Activated CD8-positive, alpha-beta T cell treated with anti-CD3 and anti-CD28 coated beads for 36 hours (primary cell): Measurements from ENCODE around the gene CT47C1. TPM values are rescaled to one million over a fixed set of nuclear protein-coding genes. Genes with fewer than 3 reads are reported as not detected.

Experiments used
- ATAC-seq: fragments of 200-7000 bp; cut with Tn5 transposase; one replicate; pipeline ENCODE4 v1.10.0; 2021; ENCODE audit warnings: mild to moderate bottlenecking, moderate library complexity
- CTCF ChIA-PET: fragments of 350-600 bp; sonication (Branson Sonifier 250); formaldehyde crosslinking; loops from one replicate; lab custom pipeline; 2021; ENCODE audit warnings: antibody characterized with exemption; lab: Charles Lee
- POLR2A ChIA-PET: fragments of 350-600 bp; sonication (Branson Sonifier 250); formaldehyde crosslinking; loops from one replicate; lab custom pipeline; 2021; ENCODE audit warnings: antibody characterized with exemption; lab: Charles Lee
- DNase-seq: peaks from one replicate; pipeline ENCODE4 v3.0.0-alpha.2; 2020
- H3K27ac Mint-ChIP-seq: one replicate; pipeline ENCODE4 v1.8.0; 2021; ENCODE audit warnings: mild to moderate bottlenecking, mixed read lengths
- H3K27me3 Mint-ChIP-seq: one replicate; pipeline ENCODE4 v1.8.0; 2021; ENCODE audit warnings: mixed read lengths
- H3K36me3 Mint-ChIP-seq: one replicate; pipeline ENCODE4 v1.8.0; 2021; ENCODE audit warnings: low read depth, mixed read lengths
- H3K4me1 Mint-ChIP-seq: one replicate; pipeline ENCODE4 v1.8.0; 2021; ENCODE audit warnings: low read depth, mixed read lengths
- H3K4me3 Mint-ChIP-seq: one replicate; pipeline ENCODE4 v1.8.0; 2021; ENCODE audit warnings: mild to moderate bottlenecking, moderate library complexity, mixed read lengths
- H3K9me3 Mint-ChIP-seq: one replicate; pipeline ENCODE4 v1.8.0; 2021; ENCODE audit warnings: mixed read lengths
- intact Hi-C: fragments of 100-400 bp; cut with micrococcal nuclease; formaldehyde crosslinking; loops from one replicate; pipeline ENCODE4 v1.10.0; 2022
- total RNA-seq, 2 experiments: library from RNA; stranded (reverse); gene quantifications; one replicate each; pipeline ENCODE4 v1.2.3, GENCODE V29; 2021
- TF ChIP-seq, protein P1 (sequence below): fragments of 200-600 bp; IDR thresholded peaks from one replicate; pipeline ENCODE4 v1.8.0; 2022; ENCODE audit warnings: antibody characterized with exemption, mild to moderate bottlenecking

The CT47C1 gene
- total RNA-seq, 2 experiments from 2014 or later, result not detected

DNA sequence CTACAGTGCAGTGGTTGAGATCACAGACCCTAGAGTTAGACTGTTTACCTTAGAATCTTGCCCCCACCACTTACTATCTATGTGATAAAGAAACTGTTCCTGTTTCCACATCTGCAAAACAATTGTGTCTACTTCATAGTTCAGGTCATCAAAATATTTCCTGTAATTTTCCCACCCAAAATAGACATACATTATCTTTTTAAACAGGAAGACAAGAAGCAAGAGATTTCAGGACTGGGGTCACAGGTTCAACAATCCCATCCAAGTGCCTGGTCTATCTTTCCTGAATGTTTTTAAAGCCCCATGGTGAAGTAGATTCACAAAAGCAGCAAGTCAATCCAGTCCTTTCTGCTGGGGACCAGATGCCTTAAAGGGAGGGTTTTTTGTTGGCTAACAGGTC is 41.8 kb upstream of the CT47C1 start:
- ATAC-seq (no peak), DNase-seq (no peak)
- intact Hi-C loops, result no loop called here
- Mint-ChIP-seq H3K4me3 (no peak overlapping the region), H3K27me3 (no peaks in the 10 kb centered on the region), H3K4me1 (no peaks in the 10 kb centered on the region), H3K36me3 (no peaks in the 10 kb centered on the region), H3K27ac (no peak overlapping the region), H3K9me3 (peaks cover 8% of the 10 kb centered on the region)
- CTCF ChIA-PET, result no interaction called here
- POLR2A ChIA-PET, result no interaction called here
- TF ChIP-seq, protein P1, sequence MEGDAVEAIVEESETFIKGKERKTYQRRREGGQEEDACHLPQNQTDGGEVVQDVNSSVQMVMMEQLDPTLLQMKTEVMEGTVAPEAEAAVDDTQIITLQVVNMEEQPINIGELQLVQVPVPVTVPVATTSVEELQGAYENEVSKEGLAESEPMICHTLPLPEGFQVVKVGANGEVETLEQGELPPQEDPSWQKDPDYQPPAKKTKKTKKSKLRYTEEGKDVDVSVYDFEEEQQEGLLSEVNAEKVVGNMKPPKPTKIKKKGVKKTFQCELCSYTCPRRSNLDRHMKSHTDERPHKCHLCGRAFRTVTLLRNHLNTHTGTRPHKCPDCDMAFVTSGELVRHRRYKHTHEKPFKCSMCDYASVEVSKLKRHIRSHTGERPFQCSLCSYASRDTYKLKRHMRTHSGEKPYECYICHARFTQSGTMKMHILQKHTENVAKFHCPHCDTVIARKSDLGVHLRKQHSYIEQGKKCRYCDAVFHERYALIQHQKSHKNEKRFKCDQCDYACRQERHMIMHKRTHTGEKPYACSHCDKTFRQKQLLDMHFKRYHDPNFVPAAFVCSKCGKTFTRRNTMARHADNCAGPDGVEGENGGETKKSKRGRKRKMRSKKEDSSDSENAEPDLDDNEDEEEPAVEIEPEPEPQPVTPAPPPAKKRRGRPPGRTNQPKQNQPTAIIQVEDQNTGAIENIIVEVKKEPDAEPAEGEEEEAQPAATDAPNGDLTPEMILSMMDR, result no peak

GRCh38 chrX:119036107-119037029 is 36.4 kb upstream of the CT47C1 start:
- Mint-ChIP-seq H3K4me1 (no peaks in the 10 kb centered on the region), H3K9me3 (peaks cover 8% of the 10 kb centered on the region), H3K27ac (no peak overlapping the region), H3K27me3 (no peaks in the 10 kb centered on the region), H3K36me3 (no peaks in the 10 kb centered on the region), H3K4me3 (no peak overlapping the region)
- POLR2A ChIA-PET, result no interaction called here
- DNase-seq (no peak), ATAC-seq (no peak)
- CTCF ChIA-PET, result no interaction called here
- TF ChIP-seq, protein P1, result no peak
- intact Hi-C loops, result no loop called here

- CTCF ChIA-PET, result no interaction called here
- ATAC-seq (no peak), DNase-seq (no peak)
- intact Hi-C loops, result no loop called here
- Mint-ChIP-seq H3K36me3 (no peaks in the 10 kb centered on the region), H3K4me3 (no peak overlapping the region), H3K27me3 (no peaks in the 10 kb centered on the region), H3K9me3 (no peaks in the 10 kb centered on the region), H3K27ac (no peak overlapping the region), H3K4me1 (no peaks in the 10 kb centered on the region)
- TF ChIP-seq, protein P1, result no peak
- POLR2A ChIA-PET, result no interaction called here
Observed at GRCh38 chrX:119040432-119040831, 32.4 kb upstream of the CT47C1 start.

DNA sequence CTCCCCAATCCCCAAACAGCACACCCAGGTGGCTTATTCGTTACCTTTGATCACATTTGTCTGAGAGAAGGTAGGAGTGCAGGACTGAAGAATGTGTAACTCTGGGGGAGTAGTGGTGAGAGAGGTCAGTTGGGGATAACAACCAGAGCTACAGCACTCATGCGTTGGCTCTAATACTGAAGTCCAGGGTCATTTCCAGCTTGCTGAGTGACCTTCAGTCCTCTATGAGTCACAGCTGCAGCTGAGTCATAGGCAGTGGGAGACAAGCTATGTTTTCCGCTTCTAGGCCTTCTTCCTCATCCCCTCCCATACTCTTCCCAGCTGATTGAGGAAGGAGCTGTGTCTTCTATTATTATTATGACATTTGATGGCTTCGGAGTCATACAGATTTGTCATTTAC is 31.6 kb upstream of the CT47C1 start:
- Mint-ChIP-seq H3K27me3 (no peaks in the 10 kb centered on the region), H3K4me3 (no peak overlapping the region), H3K27ac (no peak overlapping the region), H3K9me3 (no peaks in the 10 kb centered on the region), H3K4me1 (no peaks in the 10 kb centered on the region), H3K36me3 (no peaks in the 10 kb centered on the region)
- intact Hi-C loops, result no loop called here
- no peak for ATAC-seq
- ChIA-PET POLR2A (no interaction called here), CTCF (no interaction called here)
- no peak for DNase-seq
- TF ChIP-seq, protein P1, result no peak

- no peak for ATAC-seq
- no peaks in the 10 kb centered on the region for H3K4me1 Mint-ChIP-seq
- CTCF ChIA-PET, result no interaction called here
- TF ChIP-seq, protein P1, result no peak
- POLR2A ChIA-PET, result no interaction called here
- H3K27ac Mint-ChIP-seq, result no peak overlapping the region
- H3K9me3 Mint-ChIP-seq, result no peaks in the 10 kb centered on the region
- H3K4me3 Mint-ChIP-seq, result no peak overlapping the region
- H3K36me3 Mint-ChIP-seq, result no peaks in the 10 kb centered on the region
- H3K27me3 Mint-ChIP-seq, result no peaks in the 10 kb centered on the region
- DNase-seq, result no peak
- intact Hi-C loops, result no loop called here
Observed at GRCh38 chrX:119042040-119042439, 30.8 kb upstream of the CT47C1 start.
